Fibroblast of skin of right quadriceps (primary cell): ENCODE results near the gene SOBP.

Source experiments
- DNase-seq: peaks from one replicate; pipeline ENCODE4 v3.0.0-alpha.2; 2013

The SOBP gene

DNA sequence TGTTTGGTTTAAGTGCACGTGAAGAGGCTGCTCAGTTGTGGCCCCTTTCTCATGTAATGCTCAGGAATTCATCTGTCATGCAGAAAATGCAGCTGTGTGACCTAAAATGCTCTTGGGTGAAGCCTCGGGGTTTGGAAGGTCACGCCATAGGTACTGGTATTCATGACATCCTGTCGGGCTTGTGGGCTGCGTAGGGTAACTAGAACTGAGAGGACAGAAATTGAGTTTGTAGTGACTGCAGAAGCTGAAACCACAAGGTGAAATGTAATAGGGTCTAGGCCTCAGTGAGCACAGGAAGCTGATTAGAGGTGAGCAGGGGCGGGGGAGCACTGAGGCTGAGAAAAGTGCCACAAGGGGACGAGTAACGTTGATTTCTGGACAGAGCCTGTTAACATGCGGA, 128.8 kb downstream of the SOBP start:
- no peak for DNase-seq

DNA sequence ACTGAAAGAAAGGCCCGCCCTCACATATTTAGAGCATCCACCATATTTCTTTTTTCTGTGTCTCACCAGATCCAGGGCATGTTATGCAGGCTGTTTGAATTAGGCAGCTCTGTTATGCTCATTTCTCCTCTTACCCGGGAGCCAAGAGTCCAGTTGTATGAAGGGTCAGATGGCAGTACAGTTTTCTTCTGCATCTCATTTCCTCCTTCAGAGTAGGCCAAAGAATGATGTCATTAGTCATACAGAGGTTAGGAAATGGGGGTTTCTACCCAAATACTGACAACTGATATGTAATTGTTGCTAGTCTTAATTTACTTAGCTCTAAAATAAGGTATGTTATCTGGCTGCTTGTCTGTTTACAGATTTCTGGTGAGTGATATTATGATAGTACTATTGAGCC, 130.8 kb downstream of the SOBP start:
- DNase-seq = no peak

- no peak for DNase-seq
Measured at GRCh38 chr6:107621229-107621937, 131.5 kb downstream of the SOBP start.

GRCh38 chr6:107622269-107622668, 132.4 kb downstream of the SOBP start:
- DNase-seq = no peak

DNA sequence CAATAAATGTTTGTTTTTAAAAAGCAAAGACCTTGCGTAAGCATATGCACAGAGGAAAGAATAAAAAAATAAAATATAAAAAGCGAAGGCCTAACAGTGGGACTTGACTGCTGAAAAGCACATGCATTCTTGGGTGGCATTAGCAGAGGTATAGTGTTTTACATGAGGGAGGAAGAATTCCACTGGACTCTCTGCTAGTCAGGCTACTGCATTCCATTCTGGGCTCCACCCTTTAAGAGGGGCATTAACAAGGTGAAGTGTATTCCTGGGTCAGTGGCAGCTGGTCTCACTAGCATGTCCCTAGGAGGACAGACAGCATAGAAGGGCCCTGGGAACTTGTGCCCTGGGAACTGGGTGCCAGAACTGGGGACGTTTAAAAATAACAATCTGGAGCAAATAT, 134.1 kb downstream of the SOBP start:
- DNase-seq = no peak

GRCh38 chr6:107624541-107624940, 134.6 kb downstream of the SOBP start:
- DNase-seq = no peak

- no peak for DNase-seq
Measured at GRCh38 chr6:107625264-107625663, 135.3 kb downstream of the SOBP start.

DNA sequence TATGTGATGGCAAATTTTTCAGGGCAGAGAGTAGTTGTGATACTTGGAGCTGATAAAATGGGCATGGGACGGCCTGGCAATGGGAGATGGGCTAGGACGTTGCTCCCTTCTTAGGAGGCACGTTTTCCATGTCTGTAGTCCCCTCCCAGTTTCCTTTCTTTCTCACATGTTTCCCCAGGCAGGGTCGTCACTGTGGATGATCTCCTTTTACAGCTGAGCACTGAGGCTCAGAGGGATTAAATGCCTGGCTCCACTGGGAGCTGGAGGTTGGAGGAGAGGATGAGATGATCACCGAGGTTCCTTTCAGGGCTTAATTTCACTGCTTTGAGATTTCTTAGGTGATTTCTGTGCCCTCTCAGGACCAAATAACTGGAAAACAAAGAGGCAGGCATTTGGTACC, 136.7 kb downstream of the SOBP start:
- no peak for DNase-seq

- DNase-seq = no peak
Measured at GRCh38 chr6:107627969-107628368, 138.1 kb downstream of the SOBP start.

DNA sequence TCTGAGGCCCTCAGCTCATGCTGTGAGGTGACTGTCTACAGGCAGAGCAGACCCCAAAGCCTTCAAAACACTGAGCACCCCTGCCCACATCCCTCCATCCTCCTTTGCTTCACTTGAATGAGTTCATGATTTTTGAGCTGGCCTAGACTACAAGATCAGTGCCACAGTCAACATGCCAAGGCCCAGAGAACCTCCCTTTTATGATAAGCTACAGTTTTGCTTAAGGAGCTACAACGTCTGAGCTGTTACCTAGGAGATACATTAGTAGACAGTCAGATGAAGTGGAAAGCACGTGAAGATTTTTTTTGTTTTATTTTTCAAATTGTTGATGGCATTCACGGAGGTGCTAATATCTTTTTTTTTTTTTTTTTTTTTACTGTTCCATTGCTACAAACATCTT, 139.0 kb downstream of the SOBP start:
- DNase-seq = no peak

GRCh38 chr6:107629548-107630129, 139.7 kb downstream of the SOBP start:
- no peak for DNase-seq

DNA sequence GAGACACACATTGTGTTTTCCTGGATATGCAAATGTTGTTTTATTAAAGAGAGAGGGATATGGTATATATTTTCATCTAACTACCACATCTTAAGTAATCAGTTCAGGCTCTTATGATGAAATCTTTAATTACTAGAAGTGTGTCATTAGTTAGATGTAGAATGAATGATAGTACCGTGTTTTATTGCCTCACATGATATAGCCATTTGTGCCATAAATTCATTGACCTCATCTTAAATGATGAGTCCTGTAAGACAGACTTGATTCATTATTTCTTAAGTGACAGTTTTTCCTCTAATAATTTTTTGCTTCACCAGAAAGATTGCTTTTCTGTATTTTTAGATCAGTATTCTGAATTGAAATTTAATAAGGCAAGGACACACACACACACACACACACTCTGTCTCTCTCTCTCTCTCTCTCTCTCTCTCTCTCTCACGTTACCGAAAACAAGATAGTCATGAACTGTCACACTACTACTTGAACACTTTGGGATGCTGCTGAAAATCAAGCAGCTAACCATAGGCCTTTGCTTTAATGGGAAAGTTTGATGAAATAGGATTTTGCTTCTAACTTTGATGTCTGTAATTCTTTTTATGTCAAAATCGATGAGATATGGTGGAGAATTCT, 140.5 kb downstream of the SOBP start:
- DNase-seq = no peak

- no peak for DNase-seq
Measured at GRCh38 chr6:107632381-107633136, 142.6 kb downstream of the SOBP start.

DNA sequence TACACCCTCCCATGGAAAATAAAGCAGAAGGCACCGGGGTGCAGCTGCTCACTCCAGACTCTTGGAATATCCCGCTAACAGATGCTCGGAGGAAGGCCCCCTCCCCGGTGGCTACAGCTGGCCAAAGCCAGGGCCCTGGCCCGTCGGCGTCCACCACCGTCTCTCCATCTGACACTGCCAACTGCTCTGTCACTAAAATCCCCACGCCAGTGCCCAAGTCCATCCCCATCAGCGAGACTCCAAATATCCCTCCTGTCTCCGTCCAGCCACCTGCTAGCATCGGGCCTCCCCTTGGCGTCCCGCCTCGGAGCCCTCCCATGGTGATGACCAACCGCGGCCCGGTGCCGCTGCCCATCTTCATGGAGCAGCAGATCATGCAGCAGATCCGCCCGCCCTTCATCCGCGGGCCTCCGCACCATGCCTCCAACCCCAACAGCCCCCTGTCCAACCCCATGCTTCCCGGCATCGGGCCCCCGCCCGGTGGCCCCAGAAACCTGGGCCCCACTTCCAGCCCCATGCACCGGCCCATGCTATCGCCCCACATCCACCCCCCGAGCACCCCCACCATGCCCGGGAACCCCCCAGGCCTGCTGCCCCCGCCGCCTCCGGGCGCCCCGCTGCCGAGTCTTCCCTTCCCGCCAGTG, 143.9 kb downstream of the SOBP start:
- no peak for DNase-seq

DNA sequence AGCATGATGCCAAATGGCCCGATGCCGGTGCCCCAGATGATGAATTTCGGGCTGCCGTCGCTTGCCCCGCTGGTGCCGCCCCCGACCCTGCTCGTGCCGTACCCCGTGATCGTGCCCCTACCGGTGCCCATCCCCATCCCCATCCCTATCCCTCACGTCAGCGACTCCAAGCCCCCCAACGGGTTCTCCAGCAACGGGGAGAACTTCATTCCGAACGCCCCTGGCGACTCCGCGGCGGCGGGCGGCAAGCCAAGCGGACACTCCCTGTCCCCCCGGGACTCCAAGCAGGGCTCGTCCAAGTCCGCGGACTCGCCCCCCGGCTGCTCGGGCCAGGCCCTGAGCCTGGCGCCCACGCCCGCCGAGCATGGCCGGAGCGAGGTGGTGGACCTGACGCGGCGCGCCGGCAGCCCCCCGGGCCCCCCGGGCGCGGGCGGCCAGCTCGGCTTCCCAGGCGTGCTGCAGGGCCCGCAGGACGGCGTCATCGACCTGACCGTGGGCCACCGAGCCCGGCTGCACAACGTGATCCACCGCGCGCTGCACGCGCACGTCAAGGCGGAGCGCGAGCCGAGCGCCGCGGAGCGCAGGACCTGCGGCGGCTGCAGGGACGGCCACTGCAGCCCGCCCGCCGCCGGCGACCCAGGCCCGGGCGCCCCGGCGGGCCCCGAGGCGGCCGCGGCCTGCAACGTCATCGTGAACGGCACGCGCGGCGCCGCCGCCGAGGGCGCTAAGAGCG, 144.6 kb downstream of the SOBP start:
- DNase-seq = no peak

DNA sequence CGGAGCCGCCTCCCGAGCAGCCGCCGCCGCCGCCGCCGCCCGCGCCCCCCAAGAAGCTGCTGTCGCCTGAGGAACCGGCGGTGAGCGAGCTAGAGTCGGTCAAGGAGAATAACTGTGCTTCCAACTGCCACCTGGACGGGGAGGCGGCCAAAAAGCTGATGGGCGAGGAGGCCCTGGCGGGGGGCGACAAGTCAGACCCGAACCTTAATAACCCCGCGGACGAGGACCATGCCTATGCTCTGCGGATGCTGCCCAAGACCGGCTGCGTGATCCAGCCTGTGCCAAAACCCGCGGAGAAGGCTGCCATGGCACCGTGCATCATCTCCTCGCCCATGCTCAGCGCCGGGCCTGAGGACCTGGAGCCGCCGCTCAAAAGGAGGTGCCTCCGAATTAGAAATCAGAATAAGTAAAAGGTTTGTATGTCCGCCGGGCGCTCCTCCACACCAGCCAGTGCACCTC, 145.2 kb downstream of the SOBP start:
- DNase-seq = no peak

GRCh38 chr6:107636486-107636885, 146.6 kb downstream of the SOBP start:
- DNase-seq = no peak

- no peak for DNase-seq
Measured at GRCh38 chr6:107637316-107638315, 147.7 kb downstream of the SOBP start.

- no peak for DNase-seq
Measured at GRCh38 chr6:107638493-107638892, 148.6 kb downstream of the SOBP start.

DNA sequence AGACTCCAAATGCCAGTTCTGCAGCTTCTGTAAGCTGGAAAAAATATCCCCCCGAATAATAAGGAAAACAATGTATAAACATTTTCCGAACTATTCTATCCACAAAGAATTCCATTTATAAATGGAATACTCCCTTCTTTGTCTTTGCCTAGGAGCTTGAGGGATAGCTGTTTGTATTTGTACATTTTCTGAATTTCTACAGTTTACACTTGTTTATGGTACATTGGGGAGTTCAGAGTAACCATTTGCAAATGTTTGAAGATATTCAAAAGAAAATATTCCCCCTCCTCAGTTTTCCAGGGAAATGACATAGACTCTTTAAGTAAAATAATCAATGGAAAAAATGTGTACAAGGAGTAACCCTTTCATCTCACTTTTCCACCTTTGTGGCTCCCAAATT, 149.6 kb downstream of the SOBP start:
- DNase-seq = no peak

DNA sequence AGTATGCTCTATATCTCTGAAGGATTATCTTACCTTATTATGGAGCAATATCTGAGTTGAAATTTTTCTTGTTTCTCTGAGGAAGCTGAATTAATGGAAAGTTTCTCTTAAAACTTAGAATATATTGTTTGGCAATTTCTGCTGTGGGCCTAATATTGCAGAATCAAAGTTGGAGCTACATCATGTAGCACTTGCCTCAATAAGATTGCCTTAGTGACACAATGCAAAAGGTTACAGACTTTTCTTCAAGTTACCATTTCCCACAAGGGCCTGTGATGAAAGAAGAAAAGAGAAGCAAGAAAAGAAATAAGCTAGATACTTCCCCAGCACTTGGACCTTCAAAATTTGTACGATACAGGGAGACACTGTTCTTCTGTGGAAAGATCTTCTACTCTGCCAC, 151.2 kb downstream of the SOBP start:
- DNase-seq = no peak
